Stimulated activated CD8-positive, alpha-beta memory T cell treated with anti-CD3 and anti-CD28 coated beads, Interleukin-12 subunit alpha, Interleukin-12 subunit beta, amount 100 ng/mL, for 4 hours (primary cell): Measurements from ENCODE around the gene ARHGAP31.
"Not testable (repeated sequence)": the region's sequence is repeated elsewhere in the genome, so short reads cannot be mapped to it uniquely, and the experiment has no call there.

Experiments
- DNase-seq: peaks from one replicate; pipeline ENCODE4 v3.0.0-alpha.2; 2020; ENCODE audit warnings: low read depth

ARHGAP31 gene

DNA sequence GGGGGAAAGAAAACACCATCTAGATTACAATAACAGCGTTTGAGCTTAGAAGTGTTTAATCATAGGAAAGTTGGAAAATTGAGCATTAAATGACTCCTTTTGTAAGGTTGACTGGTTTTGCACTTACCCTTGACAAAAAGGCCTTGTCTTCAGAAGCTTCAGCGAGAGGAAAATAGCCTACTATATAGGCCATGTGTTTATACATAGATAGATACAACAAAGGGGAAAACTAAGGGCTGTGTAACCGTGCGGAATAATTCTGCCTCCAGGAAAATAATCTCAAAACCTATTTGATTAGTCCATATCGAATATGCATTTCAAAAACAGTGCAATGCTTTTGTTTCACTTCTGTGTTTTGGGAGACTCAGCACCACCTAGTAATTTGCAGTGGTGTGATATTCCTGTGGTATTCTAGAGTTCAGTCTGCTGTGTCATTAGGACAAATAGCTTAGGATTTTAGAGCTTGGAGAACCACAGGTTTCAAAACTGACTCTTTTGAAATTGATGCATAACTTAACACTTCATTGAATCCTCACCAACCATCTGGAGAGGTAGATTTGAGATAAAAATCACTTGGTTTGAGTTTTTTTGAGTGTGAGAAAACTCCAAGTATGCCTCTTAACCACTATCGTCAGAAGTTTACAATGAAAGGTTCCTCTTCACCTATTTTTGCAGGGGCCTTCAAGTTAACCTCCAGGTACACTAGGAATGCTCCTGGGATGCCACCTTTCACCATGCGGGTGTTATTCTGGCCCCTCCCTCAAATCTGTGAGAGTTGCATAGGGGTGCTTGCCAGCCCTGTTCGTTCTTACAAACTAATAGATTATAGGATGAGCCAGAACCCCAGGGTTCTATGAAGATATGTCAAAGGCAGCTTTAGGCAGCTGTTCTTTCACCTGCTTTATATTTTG is 1.9 kb downstream of the ARHGAP31 start:
- DNase-seq: no peak

DNA sequence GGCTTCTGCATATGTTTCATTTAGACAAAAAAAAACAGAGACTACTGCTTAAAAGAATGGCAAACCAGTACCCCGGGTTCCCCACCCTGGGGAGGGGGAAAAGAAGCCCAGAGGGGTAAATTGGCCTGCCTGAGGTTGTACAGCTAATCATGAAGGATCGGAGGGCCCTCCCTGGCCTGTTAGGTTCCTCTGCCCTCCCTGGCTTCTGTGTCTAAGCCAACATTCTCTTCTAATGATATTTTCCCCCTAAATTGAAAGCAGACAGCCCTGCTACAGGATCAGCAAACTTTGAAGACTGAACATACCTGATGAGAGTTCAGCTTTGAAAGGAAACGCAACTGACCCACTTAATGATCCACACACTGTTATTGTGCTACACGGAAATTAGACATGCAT is 2.5 kb downstream of the ARHGAP31 start:
- no peak for DNase-seq

DNA sequence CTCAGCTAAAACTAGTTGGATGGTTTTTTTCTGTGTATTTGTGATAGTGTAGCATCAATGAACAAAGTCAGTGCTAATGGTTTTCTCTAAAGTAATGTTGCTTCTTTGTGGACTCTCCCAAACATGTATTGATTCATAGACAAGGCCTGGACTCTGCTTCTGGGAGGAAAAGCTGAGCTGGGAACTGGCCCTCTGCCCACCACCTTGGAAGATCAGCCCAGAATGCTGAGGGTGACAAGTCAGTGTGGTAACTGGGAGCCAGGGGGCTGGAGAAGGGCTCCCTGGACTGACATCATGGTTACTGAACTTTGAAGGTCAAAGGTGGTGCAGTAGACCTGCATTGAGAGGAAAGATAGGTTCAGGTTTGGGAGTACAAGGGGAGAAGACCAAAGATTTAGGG is 3.0 kb downstream of the ARHGAP31 start:
- DNase-seq: no peak

DNA sequence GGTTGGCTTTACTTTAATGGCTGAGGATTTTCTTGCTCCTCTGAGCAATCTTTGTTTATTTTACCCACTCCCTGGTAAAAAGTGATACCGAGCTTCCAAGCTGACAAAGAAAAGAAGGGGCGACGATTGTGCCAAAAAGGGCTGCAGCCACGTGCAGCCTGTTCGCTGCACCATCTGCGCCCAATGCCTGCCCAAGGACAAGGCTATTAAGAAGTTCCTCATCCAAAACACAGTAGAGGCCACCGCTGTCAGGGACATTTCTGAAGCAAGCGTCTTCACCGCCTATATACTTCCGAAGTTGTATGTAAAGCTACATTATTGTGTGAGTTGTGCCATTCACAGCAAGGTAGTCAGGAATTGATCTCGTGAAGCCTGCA is 4.4 kb downstream of the ARHGAP31 start:
- DNase-seq: no peak

DNA sequence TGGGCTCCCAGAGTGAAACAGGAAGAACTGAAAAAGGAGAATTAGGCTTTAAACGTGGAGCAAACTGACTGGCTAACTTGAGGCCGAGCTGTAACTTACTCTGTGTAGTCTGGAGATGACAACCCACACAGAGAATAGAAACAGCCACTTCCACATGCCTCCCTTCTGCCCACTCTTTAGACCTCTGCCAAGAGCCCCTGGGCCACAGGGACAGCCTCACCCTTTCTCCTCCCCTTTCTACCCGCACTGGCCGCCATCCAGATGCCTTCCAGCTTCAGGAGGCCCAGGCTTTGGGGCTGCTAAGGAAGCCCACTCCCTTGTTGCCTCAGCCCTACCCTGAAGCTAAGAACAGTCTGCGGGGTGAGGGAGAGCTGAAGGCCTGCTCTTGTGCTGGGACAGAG is 6.8 kb downstream of the ARHGAP31 start:
- no peak for DNase-seq

DNA sequence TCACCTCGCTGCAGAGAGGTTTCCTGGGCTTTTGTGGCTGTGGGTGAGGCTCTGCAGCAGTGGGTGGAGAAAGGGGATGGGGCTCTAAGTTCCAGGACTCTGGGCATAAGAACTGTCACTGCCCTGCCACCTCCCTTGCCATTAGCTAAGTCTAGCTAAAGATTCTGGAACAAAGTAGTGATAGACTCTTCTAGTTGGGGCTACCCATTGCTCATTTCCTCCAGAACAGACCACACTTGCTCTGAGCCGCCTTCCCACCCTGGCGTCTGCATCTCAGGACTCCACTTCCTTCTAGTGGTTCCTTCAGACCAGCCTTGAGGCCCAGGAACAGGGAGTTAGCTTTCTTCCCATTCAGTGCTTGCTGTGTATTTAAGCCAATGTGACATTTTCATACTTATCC is 7.5 kb downstream of the ARHGAP31 start:
- no peak for DNase-seq

DNA sequence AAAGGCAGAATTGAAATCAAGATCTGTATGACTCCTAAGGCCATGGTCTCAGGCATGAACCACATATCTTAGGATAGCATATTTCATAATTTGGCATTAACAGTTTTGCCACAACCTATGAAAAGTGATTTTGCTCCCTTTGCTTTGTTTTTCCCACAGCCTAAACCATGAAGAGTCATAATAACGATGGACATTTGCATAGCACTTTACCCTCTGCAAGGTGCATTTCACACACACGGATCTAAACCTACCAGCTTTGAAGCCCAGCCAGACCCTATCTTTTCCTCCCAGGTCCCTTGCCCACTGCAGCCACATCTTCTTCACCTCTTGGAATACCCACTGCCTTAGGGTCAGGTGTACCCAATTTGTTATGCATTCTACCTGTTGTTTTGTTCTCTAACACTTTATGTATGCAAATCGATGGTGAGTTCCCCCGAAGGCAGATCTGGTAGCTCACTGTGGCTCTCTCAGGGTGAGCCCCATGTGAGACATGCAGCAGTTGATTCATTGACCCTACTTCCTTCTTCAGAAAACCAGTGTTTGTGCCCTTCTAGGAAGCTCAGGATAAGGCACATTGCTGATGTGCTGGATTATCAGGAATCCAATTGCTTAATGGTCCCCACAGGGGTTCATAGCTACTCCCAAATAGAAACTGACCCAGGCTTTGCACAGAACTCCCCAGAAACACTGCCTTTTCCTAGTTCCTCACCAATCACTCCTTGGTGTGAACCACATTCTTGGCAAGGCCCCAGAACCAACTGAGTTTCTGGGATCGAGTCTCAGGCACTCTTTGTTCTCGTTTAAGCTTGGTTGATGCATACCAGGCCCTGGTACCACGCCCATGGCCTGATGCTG is 8.7 kb downstream of the ARHGAP31 start:
- no peak for DNase-seq

DNA sequence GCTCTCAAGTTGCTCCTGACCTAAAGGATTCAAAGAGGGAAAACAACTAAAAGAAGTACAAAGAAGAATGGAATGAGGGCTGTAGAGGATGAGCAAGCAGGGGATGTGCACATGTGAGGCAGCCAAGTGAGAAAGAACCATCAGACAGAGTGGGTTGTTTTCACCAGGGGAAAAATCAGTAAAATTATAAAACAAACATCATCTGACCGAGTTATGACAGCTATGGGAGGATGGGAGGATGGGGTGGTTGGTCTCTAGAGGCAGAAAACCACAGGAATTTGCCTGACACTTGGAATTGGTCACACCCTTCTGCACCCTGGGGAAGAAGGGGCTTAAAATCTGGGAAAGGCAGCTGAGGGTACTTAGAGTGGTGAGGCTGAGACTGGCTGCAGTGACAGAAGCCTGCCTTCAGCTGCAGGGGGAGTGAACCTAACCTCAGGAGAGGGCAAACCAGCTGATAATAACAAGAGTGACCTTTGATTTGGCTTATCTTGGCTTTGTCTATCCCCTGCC is 10.1 kb downstream of the ARHGAP31 start:
- DNase-seq: no peak

DNA sequence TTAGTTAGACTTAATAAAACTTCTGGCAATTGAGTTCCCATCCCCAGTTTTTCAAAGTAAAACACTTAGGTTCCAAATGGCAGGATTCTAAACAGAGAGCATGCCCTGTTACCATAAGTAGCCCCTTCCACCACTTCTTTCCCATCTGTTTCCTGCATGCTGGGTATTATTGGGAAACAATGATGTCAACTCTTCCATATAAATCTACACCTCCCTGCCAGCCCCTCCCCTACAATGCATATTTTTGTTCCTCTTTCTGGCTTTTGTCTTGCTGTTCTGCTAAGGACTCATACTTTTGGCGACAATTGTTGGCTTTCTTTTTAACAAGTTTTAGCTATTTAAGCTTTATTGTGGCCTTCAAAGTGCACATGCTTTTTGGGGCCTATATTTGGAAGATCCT is 11.1 kb downstream of the ARHGAP31 start:
- no peak for DNase-seq

DNA sequence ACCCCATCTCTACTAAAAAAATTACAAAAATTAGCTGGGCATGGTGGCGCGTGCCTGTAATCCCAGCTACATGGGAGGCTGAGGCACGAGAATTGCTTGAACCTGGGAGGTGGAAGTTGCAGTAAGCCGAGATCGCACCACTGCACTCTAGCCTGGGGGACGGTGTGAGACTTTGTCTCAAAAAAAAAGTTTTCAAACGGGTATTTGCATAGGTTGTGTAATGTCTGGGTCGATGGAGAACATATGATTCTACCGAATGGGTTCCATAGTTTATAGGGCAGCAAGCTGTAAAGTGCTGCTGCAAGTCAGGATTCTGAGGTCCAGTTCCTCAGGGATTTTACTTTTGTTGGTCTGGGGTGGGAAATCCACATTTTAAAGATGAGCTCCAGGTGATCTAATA is 12.2 kb downstream of the ARHGAP31 start:
- DNase-seq: not testable (repeated sequence)

DNA sequence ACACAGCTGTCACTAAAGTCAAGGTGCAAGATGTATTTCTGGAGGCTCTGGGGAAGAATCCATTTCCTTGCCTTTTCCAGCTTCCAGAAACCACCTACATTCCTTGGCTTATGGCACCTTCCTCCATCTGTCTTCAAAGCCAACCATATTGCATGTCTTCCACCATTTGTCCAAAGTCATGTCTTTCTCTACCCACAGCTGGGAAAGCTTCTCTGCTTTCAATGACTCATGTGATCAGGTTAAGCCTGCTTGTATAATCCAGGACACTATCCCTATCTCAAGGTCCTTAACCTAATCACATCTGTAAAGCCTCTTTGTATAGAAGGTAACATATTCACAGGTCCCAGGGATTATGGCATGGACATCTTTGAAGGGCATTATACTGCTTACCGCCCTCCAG is 14.2 kb downstream of the ARHGAP31 start:
- DNase-seq: no peak

DNA sequence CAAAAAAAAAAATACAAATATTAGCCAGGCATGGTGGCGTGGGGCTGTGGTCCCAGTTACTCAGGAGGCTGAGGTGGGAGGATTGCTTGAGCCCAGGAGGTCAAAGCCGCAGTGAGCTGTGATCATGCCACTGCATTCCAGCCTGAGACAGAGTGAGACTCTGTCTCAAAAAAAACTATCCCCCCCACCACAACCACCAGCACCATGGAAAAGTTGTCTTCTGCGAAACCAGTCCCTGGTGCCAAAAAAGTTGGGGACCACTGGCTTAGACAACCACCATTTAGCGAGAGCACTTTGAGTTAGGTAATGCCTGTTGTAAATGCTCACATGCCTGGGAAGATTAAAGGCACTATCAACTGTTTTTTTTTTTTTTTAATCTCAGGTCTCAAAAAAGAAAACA is 15.4 kb downstream of the ARHGAP31 start:
- no peak for DNase-seq

DNA sequence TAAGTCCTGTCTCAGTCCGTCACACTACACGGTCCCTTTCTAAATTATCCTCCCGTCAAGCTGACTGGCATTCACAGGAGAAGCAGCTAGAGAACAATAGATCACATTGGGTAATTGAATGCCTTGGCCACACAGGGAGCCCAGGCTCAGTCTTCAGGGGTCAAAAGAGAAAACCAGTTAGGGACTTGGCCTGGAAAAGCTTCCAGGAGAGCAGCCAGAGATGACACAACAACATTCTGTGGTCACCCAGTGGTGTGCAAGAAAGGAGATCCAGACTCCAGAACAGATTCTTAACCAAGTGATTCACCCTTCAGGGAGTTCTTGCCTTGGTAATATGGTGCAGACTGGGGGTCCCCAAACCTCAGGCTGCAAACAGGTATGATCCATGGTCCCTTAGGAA is 15.9 kb downstream of the ARHGAP31 start:
- no peak for DNase-seq

DNA sequence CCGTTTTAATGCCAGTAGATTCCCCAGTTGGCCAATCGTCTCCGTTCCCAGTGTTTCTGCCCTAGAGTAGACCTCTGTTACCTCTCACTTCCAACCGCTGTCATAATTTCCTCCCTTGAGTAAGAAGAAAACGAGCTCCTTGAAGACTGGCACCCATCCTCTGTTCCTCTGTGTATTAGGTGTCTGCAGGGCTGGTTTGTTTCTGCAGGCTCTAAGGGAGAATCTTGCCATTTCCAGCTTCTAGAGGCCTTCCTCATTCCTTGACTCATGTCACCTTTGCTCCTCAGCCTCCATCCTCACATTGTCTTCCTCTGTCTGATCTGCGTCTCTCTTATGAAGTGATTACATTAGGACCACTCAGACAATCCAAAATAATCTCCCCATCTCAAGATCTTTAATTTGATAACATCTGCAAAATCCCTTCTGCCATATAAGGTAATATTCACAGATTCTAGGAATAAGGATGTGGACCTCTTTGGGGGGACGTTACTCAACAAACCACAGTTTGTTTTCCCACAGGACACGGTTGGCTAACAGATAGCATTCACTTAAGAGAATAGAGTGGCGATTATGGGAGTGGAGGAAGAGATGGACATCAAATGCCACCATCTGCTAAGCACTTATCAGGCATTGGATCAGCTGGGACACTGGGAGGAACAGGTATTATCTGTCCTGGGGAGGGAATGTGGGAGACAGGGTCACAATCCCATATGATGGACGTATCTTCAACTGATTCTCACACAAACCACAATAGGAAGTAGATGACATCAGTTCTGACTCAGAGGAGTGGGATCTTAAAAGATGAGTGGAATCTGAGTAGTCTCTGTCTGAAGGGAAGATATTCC is 17.1 kb downstream of the ARHGAP31 start:
- DNase-seq: no peak

DNA sequence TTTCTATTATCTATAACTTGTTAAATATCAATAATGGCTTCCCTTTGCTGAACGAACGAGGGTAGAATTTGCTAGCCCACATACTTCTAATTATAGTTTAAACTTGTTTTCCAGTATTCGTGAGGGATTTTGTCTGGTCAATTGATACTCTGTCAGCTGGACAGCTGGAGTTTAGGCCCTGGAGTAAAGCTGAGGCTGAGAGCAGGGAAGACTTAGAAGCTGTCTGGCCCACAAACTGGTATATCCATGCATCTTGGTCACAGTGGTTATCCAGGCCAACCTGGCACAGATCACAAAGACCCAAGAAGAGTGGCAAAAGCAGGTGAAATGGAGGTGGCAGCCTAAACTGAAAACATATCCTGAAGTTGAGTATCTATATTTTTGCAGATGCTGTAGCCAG is 19.3 kb downstream of the ARHGAP31 start:
- DNase-seq: no peak

DNA sequence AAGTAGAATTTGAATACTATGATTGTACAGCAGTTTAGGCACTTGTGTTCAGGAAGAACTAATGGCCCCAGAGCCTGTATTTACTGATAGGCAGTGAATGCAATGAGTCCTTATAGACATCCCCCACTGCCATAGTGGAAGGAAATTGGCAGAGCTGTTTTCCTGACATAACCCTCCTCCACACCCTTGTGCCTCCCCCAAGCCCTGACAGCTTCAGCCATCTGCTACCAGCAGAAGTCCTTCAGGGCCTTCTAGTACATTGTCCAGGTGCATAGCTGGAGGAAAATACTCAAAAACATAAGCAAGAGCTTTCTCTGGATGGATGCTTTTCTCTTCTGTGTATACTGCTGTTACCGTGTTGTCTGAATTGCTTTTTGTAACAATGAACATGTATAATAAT is 20.6 kb downstream of the ARHGAP31 start:
- no peak for DNase-seq

DNA sequence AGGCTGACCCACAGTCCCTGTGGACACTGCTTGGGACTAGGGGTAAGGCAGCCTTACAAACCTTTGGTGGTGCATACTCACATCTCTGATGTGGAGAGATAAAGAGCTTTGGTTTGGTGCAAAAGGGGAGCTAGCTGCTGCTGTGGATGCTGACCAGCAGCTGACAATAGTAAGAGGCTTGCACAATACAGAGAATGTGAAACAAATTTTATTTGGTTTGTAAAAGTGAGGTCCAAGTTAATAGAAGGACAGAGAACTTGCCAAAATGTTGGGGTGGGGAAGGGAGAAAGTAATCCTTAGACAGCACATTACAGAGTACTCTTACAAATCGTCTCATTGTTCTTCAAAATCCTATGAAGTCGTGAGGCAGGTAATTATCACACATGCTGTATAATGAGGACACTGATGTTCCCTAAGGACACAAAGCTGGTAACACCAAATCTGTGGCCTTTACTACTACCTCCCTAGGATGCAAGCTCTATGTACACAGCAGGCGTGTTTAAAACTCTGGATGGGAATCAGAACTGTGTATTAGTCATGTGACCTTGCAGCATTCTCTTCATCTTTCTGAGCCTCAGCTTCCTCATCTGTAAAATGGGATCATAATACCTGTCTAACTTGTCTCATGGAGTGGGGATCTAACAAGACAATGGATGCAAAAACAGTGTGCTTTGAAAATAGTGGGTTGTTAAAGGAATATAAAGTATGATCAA is 21.6 kb downstream of the ARHGAP31 start:
- no peak for DNase-seq

DNA sequence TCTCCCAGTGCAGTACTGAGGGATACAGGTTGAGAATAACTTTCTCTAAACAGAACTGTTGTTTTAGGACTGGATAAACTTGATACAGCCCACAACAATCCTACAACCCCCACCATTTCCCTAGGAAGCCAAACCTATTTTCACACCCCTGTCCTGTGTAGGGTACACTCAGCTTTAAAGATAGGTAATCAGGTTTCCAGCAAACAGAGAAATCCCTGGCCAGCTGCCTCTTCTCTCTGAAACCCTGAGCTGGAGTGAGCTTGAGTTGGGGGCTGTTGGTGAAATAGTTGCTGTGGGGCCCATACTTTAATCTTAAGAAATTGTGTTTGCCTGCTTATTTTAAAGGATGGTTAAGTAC is 22.1 kb downstream of the ARHGAP31 start:
- DNase-seq: no peak

DNA sequence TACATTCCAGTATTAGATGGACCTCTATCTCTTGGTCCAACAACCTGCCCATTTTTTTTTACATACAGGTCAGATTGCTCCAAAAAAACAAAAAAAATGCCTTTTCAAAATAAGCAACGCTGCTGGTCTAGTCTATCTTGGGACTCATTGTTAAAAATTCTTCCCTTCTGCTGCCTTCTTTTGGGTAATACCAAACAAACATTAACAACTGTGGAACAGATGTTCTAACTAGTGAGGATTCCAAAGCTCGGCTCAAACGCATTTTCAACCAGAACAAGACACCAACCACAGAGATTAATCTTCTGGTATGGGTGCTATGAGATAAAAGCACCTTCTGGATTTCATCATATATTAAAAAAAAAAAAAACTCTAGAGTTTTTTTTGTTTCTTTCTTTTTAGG is 24.7 kb downstream of the ARHGAP31 start:
- no peak for DNase-seq

DNA sequence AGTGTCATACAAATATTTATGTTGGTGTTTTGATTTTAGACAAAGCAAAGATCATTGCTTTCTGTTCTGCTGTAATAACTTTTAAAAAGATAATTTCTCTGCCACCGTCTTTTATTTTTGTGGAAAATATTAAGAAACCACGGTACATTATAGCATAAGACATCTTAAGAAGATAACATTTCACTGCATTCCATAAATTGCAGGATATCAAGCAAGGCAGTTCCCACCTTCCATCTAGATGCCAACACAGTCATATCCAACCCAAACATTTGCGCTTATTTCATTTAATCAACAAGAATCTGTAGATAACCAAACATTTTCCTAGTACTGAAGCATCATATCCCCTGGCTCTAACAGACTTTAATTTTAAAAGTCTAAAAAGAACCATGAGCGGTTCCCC is 25.1 kb downstream of the ARHGAP31 start:
- no peak for DNase-seq

DNA sequence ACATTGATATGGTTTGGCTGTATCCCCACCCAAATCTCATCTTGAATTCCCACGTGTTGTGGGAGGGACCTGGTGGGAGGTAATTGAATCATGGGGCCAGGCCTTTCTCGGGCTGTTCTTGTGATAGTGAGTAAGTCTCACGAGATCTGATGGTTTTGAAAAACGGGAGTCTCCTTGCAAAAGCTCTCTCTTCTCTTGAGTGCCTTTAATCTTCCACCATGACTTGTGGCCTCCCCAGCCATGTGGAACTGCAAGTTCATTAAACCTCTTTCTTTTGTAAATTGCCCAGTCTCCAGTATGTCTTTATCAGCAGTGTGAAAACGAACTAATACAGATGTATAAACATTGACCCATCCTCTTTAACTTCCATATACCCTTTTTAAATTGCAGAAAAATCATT is 26.6 kb downstream of the ARHGAP31 start:
- not testable (repeated sequence) for DNase-seq
